GM19328 (cell line): ENCODE results near the gene AUTS2.

Experiments
- ATAC-seq: cut with Tn5 transposase; IDR thresholded peaks from one replicate; pipeline ENCODE4 v1.9.1; 2021; ENCODE audit warnings: mild to moderate bottlenecking, moderate library complexity; ENCODE audit not compliant: unreplicated experiment

Gene AUTS2

GRCh38 chr7:69959789-69960499, 361.7 kb downstream of the AUTS2 start:
- no peak for ATAC-seq

- no peak for ATAC-seq
Observed at GRCh38 chr7:69961436-69961835, 363.2 kb downstream of the AUTS2 start.

DNA sequence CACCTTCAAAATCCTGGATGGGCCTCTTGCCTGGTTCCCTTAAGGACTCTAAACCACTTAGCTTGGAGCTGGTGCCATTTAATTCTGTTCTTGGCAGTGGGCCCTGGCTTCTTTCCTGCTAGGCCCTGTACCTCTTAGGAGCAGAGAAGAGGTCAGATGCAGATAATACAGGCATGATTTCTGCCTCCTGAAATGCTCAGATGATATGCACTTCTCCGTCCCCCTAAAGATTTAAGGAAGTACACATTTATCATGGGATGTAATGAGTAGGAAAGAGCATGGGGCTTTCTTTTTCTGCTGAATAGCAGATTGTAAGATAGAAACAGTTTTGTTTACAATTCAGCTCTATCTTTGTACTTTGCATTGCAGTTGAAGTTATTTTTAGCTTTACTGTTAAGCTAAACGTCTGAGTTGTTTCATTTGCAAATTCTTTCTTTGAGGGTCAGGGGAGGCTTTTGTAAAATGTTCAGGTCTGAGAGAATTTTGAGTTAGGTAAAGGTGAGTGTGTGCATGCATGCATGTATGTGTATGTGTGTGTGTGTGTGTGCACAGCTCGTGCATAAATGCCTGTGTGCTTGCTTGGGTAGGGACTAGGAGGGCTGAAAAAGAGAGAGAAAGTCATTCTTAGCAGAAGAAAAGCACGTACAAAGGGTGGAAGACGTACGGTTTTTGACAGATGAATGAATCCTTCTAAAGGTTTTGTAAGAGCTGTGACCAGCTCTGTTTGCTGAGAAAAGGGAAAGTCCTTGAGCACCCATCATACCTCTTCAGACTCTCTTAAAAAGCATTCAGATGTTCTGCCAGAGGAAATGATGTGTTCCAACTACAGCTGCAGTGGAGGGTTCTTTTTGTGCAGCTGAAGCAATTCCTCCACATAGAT, 364.2 kb downstream of the AUTS2 start:
- ATAC-seq = no peak

- no peak for ATAC-seq
Observed at GRCh38 chr7:69963393-69963792, 365.1 kb downstream of the AUTS2 start.

- no peak for ATAC-seq
Observed at GRCh38 chr7:69966766-69967591, 368.7 kb downstream of the AUTS2 start.

- no peak for ATAC-seq
Observed at GRCh38 chr7:69967689-69968450, 369.6 kb downstream of the AUTS2 start.

GRCh38 chr7:69968969-69969556, 370.8 kb downstream of the AUTS2 start:
- ATAC-seq = no peak

GRCh38 chr7:69981646-69982045, 383.4 kb downstream of the AUTS2 start:
- no peak for ATAC-seq

GRCh38 chr7:69982197-69982596, 383.9 kb downstream of the AUTS2 start:
- ATAC-seq = no peak

DNA sequence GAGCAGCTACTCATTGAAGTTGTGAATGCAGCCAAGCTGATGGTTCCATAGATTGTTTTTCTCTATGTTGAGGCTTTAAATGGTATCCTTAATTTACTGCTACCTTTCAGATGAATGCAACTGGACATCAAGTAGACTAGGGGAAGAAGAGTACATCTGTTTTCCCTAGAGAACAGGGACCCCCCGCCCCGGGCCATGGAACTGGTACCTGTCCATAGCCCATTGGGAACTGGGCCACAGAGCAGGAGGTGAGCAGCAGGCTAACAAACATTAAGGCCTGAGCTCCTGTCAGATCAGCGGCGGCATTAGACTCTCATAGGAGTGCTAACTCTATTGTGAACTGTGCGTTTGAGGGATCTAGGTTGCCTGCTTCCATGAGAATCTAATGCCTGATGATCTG, 391.3 kb downstream of the AUTS2 start:
- ATAC-seq = no peak

DNA sequence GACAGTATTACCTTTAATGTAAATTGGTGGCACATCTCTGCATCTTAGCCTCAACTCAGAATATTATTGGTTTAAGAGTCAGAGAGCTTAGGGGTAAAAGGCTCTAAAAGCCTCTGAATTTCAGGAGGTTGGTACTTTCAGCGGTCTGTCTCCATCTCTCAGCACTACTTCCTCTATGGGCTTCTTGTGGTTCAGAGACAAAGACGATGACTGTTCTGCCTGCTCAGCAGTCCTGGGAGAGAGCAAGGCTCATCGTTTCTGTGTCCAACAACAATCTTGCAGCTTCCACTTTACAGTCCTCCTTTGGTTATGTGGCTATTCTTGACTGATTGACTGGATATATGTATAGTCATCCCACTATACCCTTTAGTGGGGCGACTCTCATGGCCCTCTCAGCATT, 394.7 kb downstream of the AUTS2 start:
- ATAC-seq = no peak

DNA sequence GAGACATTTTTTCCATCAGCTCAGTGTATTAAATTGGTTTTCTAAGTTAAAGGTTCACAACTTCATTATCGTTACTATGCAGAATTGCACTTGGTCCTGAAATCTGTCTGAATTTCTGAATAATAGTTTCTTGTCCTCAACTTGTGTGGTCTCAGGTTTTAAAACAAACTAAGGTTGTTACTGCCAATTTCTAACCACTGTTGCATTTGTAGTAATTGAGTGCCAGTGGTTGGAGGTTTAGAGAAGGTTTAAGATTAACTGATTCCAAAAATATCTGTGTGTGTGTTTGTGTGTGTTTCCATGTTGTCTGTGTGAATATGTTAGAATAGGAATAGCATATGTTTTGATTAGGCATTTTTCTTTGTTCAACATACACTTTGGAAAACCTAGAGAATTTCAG, 395.9 kb downstream of the AUTS2 start:
- no peak for ATAC-seq

DNA sequence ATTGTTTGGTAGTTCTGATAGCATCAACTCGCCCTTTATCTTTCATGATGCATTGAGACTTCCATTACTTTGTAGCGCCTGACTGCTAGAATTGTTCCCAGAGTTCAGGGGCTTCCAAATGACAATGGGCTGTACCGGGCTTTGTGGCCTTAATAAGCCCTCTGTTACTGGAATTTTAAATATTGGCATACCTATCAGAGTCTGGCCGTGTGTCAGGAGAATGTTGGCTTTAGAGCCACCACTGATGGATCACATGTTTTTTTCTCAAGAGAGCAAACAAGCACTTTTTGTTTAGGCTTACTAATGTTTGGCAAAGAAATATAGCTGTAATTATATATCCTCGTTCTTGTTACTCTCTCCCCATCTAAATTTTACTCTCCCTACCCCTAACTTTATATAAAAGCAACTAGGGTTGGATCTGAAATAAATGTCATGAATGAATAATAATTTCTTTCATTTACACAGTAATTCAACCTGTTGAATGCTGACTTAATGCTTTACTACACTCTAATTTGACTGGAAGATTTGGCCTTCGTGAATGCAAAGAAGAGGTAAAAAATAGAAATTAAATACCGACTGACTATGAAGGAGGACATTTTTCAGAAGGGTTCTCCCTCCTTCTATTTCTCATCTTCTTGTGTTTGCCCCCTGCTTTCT, 396.7 kb downstream of the AUTS2 start:
- no peak for ATAC-seq

DNA sequence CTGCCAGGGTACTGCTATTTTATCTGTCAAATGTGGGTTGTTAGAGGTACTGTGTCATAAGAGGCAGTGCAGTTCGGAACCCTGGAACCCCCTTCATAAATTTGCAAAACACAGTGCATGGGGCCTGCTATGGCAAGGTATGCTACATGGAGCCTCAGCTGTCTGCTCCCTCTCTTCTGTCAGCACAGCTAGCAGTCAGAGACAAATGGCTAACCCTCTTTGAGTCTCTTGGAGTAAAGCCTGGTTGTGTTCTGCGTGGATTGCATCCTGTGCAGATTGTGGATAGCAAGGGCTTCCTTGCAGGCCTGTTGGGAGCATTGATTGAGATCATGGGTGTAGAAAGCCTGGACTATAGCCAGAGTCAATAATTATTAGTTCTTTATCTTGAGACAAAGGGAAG, 397.8 kb downstream of the AUTS2 start:
- ATAC-seq = no peak

DNA sequence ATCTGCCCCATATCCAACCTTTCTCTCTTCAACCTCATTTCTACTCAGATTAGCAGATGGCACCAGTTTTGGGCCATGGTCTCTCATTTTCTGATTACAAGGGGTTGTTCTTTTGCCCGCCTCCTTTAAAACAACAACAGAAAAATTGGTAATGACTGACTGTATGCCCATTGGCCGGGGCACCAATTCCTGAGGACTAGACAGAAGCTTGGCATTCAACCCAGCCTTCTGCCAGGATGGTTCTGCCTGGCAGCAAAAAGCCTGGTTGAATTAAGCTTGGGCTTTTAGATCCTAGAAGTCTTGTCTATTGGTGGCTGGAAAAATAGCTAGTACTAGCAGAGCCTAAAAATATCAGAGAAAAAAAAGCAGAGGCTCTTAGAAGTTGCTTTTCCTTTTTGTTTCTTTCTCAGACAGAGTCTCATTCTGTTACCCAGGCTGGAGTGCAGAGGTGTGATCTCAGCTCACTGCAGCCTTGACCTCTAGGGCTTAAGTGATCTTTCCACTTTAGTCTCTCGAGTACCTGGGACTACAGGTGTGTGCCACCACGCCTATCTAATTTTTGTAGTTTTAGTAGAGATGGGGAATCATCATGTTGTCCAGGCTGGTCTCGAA, 402.6 kb downstream of the AUTS2 start:
- ATAC-seq = no peak

- no peak for ATAC-seq
Observed at GRCh38 chr7:70005480-70005879, 407.2 kb downstream of the AUTS2 start.

- no peak for ATAC-seq
Observed at GRCh38 chr7:70005891-70006260, 407.6 kb downstream of the AUTS2 start.

- no peak for ATAC-seq
Observed at GRCh38 chr7:70006261-70006920, 408.1 kb downstream of the AUTS2 start.

- ATAC-seq = no peak
Observed at GRCh38 chr7:70008466-70008865, 410.2 kb downstream of the AUTS2 start.
